Gastroesophageal sphincter (tissue), 3 donors: ENCODE data around the gene EVI2A.

Experiments used
- CTCF ChIP-seq, 4 experiments: fragments of 200-600 bp in 2 of 4; fragments of 450-650 bp in 2 of 4; sonication (generic) in 1 of 4; IDR thresholded peaks; one replicate each; pipeline ENCODE4 v1.5.1; 2017 to 2019; ENCODE audit warnings: antibody characterized with exemption in 4 of 4, mild to moderate bottlenecking in 2 of 4, moderate library complexity in 2 of 4
- POLR2A ChIP-seq, 2 donors: fragments of 450-650 bp; IDR thresholded peaks; one replicate each; pipeline ENCODE4 v1.6.1; 2017; ENCODE audit warnings: antibody characterized with exemption in 2 of 2, mild to moderate bottlenecking in 2 of 2, moderate library complexity in 1 of 2

GRCh38 chr17:31275116-31275515 lies 46.3 kb downstream of the EVI2A start:
- TF ChIP-seq POLR2A (IDR thresholded peaks at IDR 0.05) (no peak), CTCF (IDR thresholded peaks at IDR 0.05) (no peak)
